Tibial nerve (tissue), 4 donors: ENCODE measurements around the gene ZRANB1.

ENCODE experiments used
- EP300 ChIP-seq, 2 donors: sonication (generic); formaldehyde crosslinking; IDR thresholded peaks; one replicate each; pipeline ENCODE4 v1.6.1; 2017; ENCODE audit warnings: antibody characterized with exemption in 2 of 2, mild to moderate bottlenecking in 1 of 2
- POLR2A ChIP-seq, 2 donors: fragments of 450-650 bp; IDR thresholded peaks; one replicate each; pipeline ENCODE4 v1.6.1; 2017; ENCODE audit warnings: antibody characterized with exemption in 2 of 2, mild to moderate bottlenecking in 2 of 2, moderate library complexity in 2 of 2
- TF ChIP-seq, protein P1 (sequence below), 5 experiments: fragments of 200-600 bp in 3 of 5; fragments of 450-650 bp in 2 of 5; sonication (generic) in 3 of 5; IDR thresholded peaks; one replicate each; pipeline ENCODE4 v1.5.1; 2016 to 2019; ENCODE audit warnings: antibody characterized with exemption in 5 of 5, mild to moderate bottlenecking in 3 of 5, moderate library complexity in 2 of 5

- TF ChIP-seq, protein P1, sequence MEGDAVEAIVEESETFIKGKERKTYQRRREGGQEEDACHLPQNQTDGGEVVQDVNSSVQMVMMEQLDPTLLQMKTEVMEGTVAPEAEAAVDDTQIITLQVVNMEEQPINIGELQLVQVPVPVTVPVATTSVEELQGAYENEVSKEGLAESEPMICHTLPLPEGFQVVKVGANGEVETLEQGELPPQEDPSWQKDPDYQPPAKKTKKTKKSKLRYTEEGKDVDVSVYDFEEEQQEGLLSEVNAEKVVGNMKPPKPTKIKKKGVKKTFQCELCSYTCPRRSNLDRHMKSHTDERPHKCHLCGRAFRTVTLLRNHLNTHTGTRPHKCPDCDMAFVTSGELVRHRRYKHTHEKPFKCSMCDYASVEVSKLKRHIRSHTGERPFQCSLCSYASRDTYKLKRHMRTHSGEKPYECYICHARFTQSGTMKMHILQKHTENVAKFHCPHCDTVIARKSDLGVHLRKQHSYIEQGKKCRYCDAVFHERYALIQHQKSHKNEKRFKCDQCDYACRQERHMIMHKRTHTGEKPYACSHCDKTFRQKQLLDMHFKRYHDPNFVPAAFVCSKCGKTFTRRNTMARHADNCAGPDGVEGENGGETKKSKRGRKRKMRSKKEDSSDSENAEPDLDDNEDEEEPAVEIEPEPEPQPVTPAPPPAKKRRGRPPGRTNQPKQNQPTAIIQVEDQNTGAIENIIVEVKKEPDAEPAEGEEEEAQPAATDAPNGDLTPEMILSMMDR (IDR thresholded peaks at IDR 0.05): no peak
- TF ChIP-seq EP300 (IDR thresholded peaks at IDR 0.05) (no peak), POLR2A (IDR thresholded peaks at IDR 0.05) (no peak)
These were observed 52.0 kb downstream of the ZRANB1 start for GRCh38 chr10:124993736-124994451.
